ENCODE data around the gene PRRG2. TPM values are rescaled to one million over a fixed set of nuclear protein-coding genes. Genes with fewer than 3 reads are reported as not detected.

Gene PRRG2
- total RNA-seq, 1 experiment from 2014 or later: 3.3 TPM

- Histone ChIP-seq H2BK120ac (ENCODE audit: low read depth, low read length, poor library complexity, severe bottlenecking) (no peak overlapping the region), H4K8ac (replicated peaks; ENCODE audit: insufficient read length, low read depth, low read length) (no peak overlapping the region)
- H3K4me1 Mint-ChIP-seq: peaks cover 3% of the 10 kb centered on the region in 2 experiments
Observed at GRCh38 chr19:49541914-49542313, 39.2 kb upstream of the PRRG2 start.

More at GRCh38 chr19:49541914-49542313, 39.2 kb upstream of the PRRG2 start:
- no peaks in the 10 kb centered on the region for H3K79me2 ChIP-seq (ENCODE audit: insufficient read depth, low read length)
- no peak overlapping the region for H3K9ac ChIP-seq (ENCODE audit: extremely low read depth, insufficient read length, low read length)
- H3K9me3 ChIP-seq (ENCODE audit: control insufficient read depth, low read depth, low read length): no peaks in the 10 kb centered on the region
- no peak overlapping the region for H2AK5ac ChIP-seq (ENCODE audit: insufficient read length, low read length)
- no peak overlapping the region for H3K27ac ChIP-seq (ENCODE audit: insufficient read length, low read depth, low read length)
- no peak for DNase-seq
- H4K5ac ChIP-seq (ENCODE audit: insufficient read length, low read depth, low read length): no peak overlapping the region
- no CpG with 5 or more reads among the region's 6 CpGs for WGBS (ENCODE audit: extremely low coverage, insufficient read length, low lambda C conversion rate)
- no peak overlapping the region for H3T11ph ChIP-seq (ENCODE audit: low read length)
- H3K23ac ChIP-seq (ENCODE audit: insufficient read length, low read depth, low read length): no peak overlapping the region
- H3K4me2 ChIP-seq (ENCODE audit: insufficient read depth, insufficient read length, low read length): no peak overlapping the region
- no peak overlapping the region for H2BK12ac ChIP-seq (ENCODE audit: insufficient read length, low read depth, low read length)
- H3K4me3 Mint-ChIP-seq: no peak overlapping the region
- H2AFZ ChIP-seq (ENCODE audit: low read length): no peak overlapping the region
- H3K4ac ChIP-seq (ENCODE audit: low read depth, low read length): no peak overlapping the region
- H3K27me3 ChIP-seq (ENCODE audit: insufficient read depth, low read length): no peaks in the 10 kb centered on the region
- H2BK5ac ChIP-seq (ENCODE audit: insufficient read length, low read length): no peak overlapping the region
- H3K23me2 ChIP-seq (ENCODE audit: insufficient read length, low read depth, low read length, poor library complexity, severe bottlenecking): peaks cover 3% of the 10 kb centered on the region
- no peaks in the 10 kb centered on the region for H4K20me1 ChIP-seq (ENCODE audit: control insufficient read depth, insufficient read depth, insufficient read length)
- H2BK20ac ChIP-seq (ENCODE audit: low read depth, low read length, poor library complexity, severe bottlenecking): no peak overlapping the region
- no peak overlapping the region for H3K56ac ChIP-seq (ENCODE audit: insufficient read length, low read depth, low read length)
- no peaks in the 10 kb centered on the region for H3K27me3 Mint-ChIP-seq (ENCODE audit: low read depth)
- no peaks in the 10 kb centered on the region for H3K79me1 ChIP-seq (ENCODE audit: insufficient read depth, low read depth, low read length, poor library complexity, severe bottlenecking)
- peak overlapping the region in 1 of 3 experiments; percentile 17; a peak in 1 of 7 replicates for H3K27ac Mint-ChIP-seq
- H3K4me1 ChIP-seq (ENCODE audit: insufficient read depth, low read length): no peaks in the 10 kb centered on the region
- TF ChIP-seq CTCF (conservative IDR thresholded peaks at IDR 0.05): no peak
- no peak overlapping the region for H3K14ac ChIP-seq (ENCODE audit: insufficient read depth, low read length)
- no peak overlapping the region for H3K18ac ChIP-seq (ENCODE audit: insufficient read length, low read depth, low read length)
- H3K9me3 Mint-ChIP-seq: no peaks in the 10 kb centered on the region
- H4K91ac ChIP-seq (ENCODE audit: insufficient read length, low read depth, low read length): no peak overlapping the region
- H2BK15ac ChIP-seq (ENCODE audit: low read depth, low read length): no peak overlapping the region
- peaks cover 0 to 19% (median 2%) of the 10 kb centered on the region in 3 experiments; a peak in 5 of 7 replicates for H3K36me3 Mint-ChIP-seq (ENCODE audit: insufficient read depth in 1 of 3, low read depth in 3 of 3)

All from H9 (cell line).